PC-9 (cell line): ENCODE results near the gene TRIM40.

ENCODE experiments used
- CTCF ChIP-seq: fragments of 200-600 bp; sonication (generic); conservative IDR thresholded peaks from 2 replicates; pipeline ENCODE4 v1.6.1; 2017; ENCODE audit warnings: mixed run types, antibody characterized with exemption, mild to moderate bottlenecking, moderate library complexity
- EZH2 ChIP-seq: fragments of 200-600 bp; sonication (generic); IDR thresholded peaks from 2 replicates; pipeline ENCODE4 v1.8.0; 2017; ENCODE audit warnings: antibody characterized with exemption, low read depth

- TF ChIP-seq CTCF (no peak), EZH2 (no peak)
Measured at GRCh38 chr6:30194797-30195690, 59.1 kb downstream of the TRIM40 start.
